Suprapubic skin (tissue), 4 donors: Measurements from ENCODE around the gene TMEM116. TPM values are rescaled to one million over a fixed set of nuclear protein-coding genes. Genes with fewer than 3 reads are reported as not detected.

Experiments used
- DNase-seq, 2 donors: peaks; one replicate each; pipeline ENCODE4 v3.0.0-alpha.2; 2019; ENCODE audit warnings: low spot score in 2 of 2
- H3K27ac ChIP-seq: fragments of 200-600 bp; sonication (generic); one replicate; pipeline ENCODE4 v1.5.1; 2019
- H3K27me3 ChIP-seq: fragments of 200-600 bp; sonication (generic); one replicate; pipeline ENCODE4 v1.5.1; 2019
- H3K36me3 ChIP-seq: fragments of 200-600 bp; sonication (generic); one replicate; pipeline ENCODE4 v1.5.1; 2019
- H3K4me1 ChIP-seq: fragments of 200-600 bp; sonication (generic); one replicate; pipeline ENCODE4 v1.5.1; 2019
- H3K4me3 ChIP-seq: fragments of 200-600 bp; sonication (generic); one replicate; pipeline ENCODE4 v1.5.1; 2019; ENCODE audit warnings: mild to moderate bottlenecking
- H3K9me3 ChIP-seq: fragments of 200-600 bp; sonication (generic); one replicate; pipeline ENCODE4 v1.5.1; 2019
- EP300 ChIP-seq: sonication (generic); formaldehyde crosslinking; IDR thresholded peaks from one replicate; pipeline ENCODE4 v1.6.1; 2017; ENCODE audit warnings: antibody characterized with exemption
- POLR2A ChIP-seq, 2 donors: fragments of 450-650 bp; IDR thresholded peaks; one replicate each; pipeline ENCODE4 v1.6.1; 2017; ENCODE audit warnings: antibody characterized with exemption in 2 of 2, mild to moderate bottlenecking in 2 of 2, moderate library complexity in 2 of 2
- POLR2AphosphoS5 ChIP-seq, 3 donors: sonication (generic); formaldehyde crosslinking; IDR thresholded peaks; one replicate each; pipeline ENCODE4 v1.6.1; 2017; ENCODE audit warnings: antibody characterized with exemption in 3 of 3
- WGBS: methylation state at CpG from one replicate; pipeline ENCODE4 v1.1.5; 2018; 5-methylcytosine and 5-hydroxymethylcytosine counted together
- total RNA-seq, 4 donors: library from RNA; depleted of rRNA; stranded (reverse); fragments of >200 nt; gene quantifications; one replicate each; pipeline ENCODE4 v1.1.0, GENCODE V29; 2016
- TF ChIP-seq, protein P1 (sequence below), 2 donors: fragments of 200-600 bp in 1 of 2; fragments of 450-650 bp in 1 of 2; sonication (generic) in 1 of 2; IDR thresholded peaks; one replicate each; pipeline ENCODE4 v1.5.1; 2016 to 2019; ENCODE audit warnings: antibody characterized with exemption in 2 of 2, mild to moderate bottlenecking in 1 of 2, moderate library complexity in 1 of 2

Gene TMEM116
- total RNA-seq, 4 donors from 2014 or later = 16.0 to 25.1 (median 22.8) TPM

DNA sequence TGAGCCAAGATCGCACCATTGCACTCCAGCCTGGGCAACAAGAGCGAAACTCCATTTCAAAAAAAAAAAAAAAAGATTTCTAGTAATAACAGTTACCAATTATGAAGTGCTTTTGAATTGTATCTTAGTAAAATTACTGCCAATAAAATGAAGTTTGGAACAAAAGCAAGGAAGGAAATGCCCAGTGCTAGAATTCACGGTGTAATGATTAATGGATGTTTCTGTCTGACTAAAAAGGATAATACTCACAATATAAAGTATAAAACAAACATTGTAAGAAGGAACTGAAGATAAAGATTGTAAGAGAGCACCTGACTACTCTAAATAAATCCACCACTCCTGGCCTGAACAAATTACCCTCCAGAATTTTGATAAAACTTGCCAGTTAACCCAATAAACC, 4.0 kb downstream of the TMEM116 start:
- DNase-seq = no peak
- Histone ChIP-seq H3K27ac (no peak overlapping the region), H3K36me3 (no peaks in the 10 kb centered on the region), H3K4me1 (peaks cover 43% of the 10 kb centered on the region), H3K4me3 (no peak overlapping the region), H3K27me3 (no peaks in the 10 kb centered on the region), H3K9me3 (no peaks in the 10 kb centered on the region)
- TF ChIP-seq, protein P1, sequence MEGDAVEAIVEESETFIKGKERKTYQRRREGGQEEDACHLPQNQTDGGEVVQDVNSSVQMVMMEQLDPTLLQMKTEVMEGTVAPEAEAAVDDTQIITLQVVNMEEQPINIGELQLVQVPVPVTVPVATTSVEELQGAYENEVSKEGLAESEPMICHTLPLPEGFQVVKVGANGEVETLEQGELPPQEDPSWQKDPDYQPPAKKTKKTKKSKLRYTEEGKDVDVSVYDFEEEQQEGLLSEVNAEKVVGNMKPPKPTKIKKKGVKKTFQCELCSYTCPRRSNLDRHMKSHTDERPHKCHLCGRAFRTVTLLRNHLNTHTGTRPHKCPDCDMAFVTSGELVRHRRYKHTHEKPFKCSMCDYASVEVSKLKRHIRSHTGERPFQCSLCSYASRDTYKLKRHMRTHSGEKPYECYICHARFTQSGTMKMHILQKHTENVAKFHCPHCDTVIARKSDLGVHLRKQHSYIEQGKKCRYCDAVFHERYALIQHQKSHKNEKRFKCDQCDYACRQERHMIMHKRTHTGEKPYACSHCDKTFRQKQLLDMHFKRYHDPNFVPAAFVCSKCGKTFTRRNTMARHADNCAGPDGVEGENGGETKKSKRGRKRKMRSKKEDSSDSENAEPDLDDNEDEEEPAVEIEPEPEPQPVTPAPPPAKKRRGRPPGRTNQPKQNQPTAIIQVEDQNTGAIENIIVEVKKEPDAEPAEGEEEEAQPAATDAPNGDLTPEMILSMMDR (IDR thresholded peaks at IDR 0.05) = no peak
- TF ChIP-seq POLR2A (IDR thresholded peaks at IDR 0.05) = no peak
- no peak for TF ChIP-seq EP300
- no peak for TF ChIP-seq POLR2AphosphoS5 (IDR thresholded peaks at IDR 0.05)
- WGBS = 69% methylated on average over 3 of the region's 3 CpGs

DNA sequence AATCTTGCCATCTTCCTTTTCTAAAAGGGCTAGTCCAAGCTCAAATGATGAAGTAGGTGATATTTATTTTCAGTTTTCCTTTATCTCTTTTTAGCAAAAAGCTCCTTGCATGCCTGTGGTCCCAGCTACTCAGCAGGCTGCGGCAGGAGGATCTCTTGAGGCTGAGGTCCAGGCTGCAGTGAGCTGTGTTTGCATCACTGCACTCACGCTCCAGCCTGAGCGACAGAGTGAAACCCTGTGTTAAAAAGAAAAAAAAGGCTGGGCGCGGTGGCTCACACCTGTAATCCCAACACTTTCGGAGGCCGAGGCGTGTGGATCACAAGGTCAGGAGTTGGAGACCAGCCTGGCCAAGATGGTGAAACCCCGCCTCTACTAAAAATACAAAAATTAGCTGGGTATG, 5.0 kb downstream of the TMEM116 start:
- Histone ChIP-seq H3K4me3 (no peak overlapping the region), H3K27ac (no peak overlapping the region), H3K27me3 (no peaks in the 10 kb centered on the region), H3K36me3 (no peaks in the 10 kb centered on the region), H3K4me1 (peaks cover 42% of the 10 kb centered on the region), H3K9me3 (no peaks in the 10 kb centered on the region)
- no peak for DNase-seq
- TF ChIP-seq EP300 = no peak
- TF ChIP-seq, protein P1 (IDR thresholded peaks at IDR 0.05) = no peak
- TF ChIP-seq POLR2A (IDR thresholded peaks at IDR 0.05) = no peak
- no peak for TF ChIP-seq POLR2AphosphoS5 (IDR thresholded peaks at IDR 0.05)
- WGBS = 90% methylated on average over 9 of the region's 9 CpGs

DNA sequence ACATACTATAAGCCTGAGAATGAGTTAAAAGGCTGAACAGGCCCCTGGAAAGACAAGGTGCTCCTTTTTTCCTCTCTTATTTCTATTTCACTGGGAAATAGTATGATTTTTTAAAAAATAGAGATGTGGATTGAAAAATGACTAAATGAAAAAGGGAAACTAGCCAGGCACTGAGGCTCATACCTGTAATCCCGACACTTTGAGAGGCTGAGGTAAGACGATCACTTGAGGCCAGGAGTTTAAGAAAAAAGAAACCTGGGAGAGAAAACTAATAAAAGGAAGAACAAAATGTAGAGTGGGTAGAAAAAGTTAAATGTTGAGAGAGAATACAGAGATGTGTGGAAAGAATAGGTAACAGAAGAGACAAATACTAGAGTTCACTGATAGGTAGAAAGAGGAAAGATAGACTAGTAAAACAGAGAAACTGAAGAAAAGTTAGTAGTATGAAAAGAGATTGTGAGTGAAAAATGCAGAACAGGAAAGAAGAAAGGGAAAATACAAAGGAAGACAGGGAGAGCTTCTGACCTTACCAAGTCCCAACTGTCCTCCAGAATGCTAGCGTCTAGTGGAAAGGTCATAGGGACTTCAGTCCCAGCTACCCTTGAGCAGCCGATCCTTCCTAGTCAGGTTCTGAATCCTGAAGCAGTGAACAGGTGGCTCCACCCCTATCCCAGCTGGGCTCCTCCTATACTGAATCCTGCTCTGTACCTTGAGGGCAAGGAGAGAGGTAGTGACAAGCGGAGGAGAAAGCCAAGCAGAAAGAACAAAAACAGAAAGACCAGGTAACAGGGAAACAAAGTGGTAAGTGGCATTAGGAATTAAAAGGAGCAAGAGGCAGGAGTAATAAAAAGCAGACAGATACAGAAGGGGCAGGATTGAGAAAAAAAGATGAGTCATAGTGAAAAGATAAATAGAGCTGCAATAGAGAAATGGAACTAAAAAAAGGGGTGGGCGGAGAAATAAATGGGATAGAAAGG, 7.3 kb downstream of the TMEM116 start:
- Histone ChIP-seq H3K4me3 (peak overlapping the region; percentile 15), H3K27me3 (no peaks in the 10 kb centered on the region), H3K4me1 (peaks cover 22% of the 10 kb centered on the region), H3K36me3 (peaks cover 2% of the 10 kb centered on the region), H3K27ac (peak overlapping the region; percentile 26), H3K9me3 (no peaks in the 10 kb centered on the region)
- no peak for DNase-seq
- TF ChIP-seq POLR2A (IDR thresholded peaks at IDR 0.05) (no peak), EP300 (no peak), POLR2AphosphoS5 (IDR thresholded peaks at IDR 0.05) (no peak)
- TF ChIP-seq, protein P1 (IDR thresholded peaks at IDR 0.05) = no peak
- 46% methylated on average over 6 of the region's 6 CpGs for WGBS

DNA sequence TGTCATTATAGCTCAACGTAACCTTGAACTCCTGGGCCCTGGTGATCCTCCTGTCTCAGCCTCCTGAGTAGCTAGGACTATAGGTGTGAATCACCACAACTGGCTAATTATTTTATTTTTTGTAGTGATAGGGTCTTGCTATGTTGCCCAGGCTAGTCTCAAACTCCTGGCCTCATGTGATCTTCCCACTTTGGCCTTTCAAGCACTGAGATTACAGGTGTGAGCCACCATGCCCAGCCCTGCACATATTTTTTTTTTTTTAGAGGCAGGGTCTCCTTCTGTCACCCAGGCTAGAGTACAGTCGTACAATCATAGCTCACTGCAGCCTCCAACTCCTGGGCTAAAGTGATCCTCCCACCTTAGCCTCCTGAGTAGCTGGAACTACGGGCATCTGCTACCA, 8.9 kb downstream of the TMEM116 start:
- H3K27me3 ChIP-seq = no peaks in the 10 kb centered on the region
- TF ChIP-seq POLR2A (IDR thresholded peaks at IDR 0.05) (no peak), POLR2AphosphoS5 (IDR thresholded peaks at IDR 0.05) (no peak), EP300 (no peak)
- TF ChIP-seq, protein P1 (IDR thresholded peaks at IDR 0.05) = no peak
- H3K27ac ChIP-seq = no peak overlapping the region
- H3K36me3 ChIP-seq = peaks cover 2% of the 10 kb centered on the region
- WGBS = 93% methylated on average over 3 of the region's 3 CpGs
- H3K9me3 ChIP-seq = no peaks in the 10 kb centered on the region
- H3K4me1 ChIP-seq = peaks cover 18% of the 10 kb centered on the region
- DNase-seq = no peak
- no peak overlapping the region for H3K4me3 ChIP-seq

DNA sequence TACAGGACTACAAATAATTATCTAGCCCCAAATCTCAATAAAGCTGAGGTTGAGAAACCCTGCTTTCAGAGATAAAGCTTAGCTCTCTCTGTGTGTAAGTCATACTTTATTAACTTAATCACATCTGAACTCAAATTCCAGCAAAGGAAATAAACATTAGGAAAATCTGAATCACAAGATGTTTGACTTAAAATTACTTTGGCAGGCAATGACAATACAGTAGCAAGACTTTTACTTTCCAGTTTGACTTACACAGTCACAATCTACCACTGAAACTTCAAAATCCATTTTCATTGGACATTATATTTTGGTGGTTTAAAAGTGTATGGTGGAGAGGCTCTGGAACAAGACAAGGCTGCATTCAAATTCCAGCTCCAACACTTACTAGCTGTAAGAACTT, 11.4 kb downstream of the TMEM116 start:
- H3K4me1 ChIP-seq = peaks cover 11% of the 10 kb centered on the region
- peaks cover 2% of the 10 kb centered on the region for H3K36me3 ChIP-seq
- no peaks in the 10 kb centered on the region for H3K9me3 ChIP-seq
- DNase-seq = no peak
- no peaks in the 10 kb centered on the region for H3K27me3 ChIP-seq
- TF ChIP-seq, protein P1 (IDR thresholded peaks at IDR 0.05) = no peak
- TF ChIP-seq POLR2A (IDR thresholded peaks at IDR 0.05) (no peak), POLR2AphosphoS5 (IDR thresholded peaks at IDR 0.05) (no peak), EP300 (no peak)
- no peak overlapping the region for H3K27ac ChIP-seq
- no peak overlapping the region for H3K4me3 ChIP-seq
